Activated B cell treated with CpG ODN at 0.5 μM for 24 hours (primary cell): Measurements from ENCODE around the gene IMMT. TPM values are rescaled to one million over a fixed set of nuclear protein-coding genes. Genes with fewer than 3 reads are reported as not detected.

Experiments
- ATAC-seq: fragments of 200-7000 bp; cut with Tn5 transposase; one replicate; pipeline ENCODE4 v1.10.0; 2021; ENCODE audit warnings: low read depth, mild to moderate bottlenecking, moderate library complexity
- CTCF ChIA-PET: fragments of 350-600 bp; sonication (Branson Sonifier 250); formaldehyde crosslinking; loops from one replicate; lab custom pipeline; 2021; ENCODE audit warnings: antibody characterized with exemption; lab: Charles Lee
- POLR2A ChIA-PET: fragments of 350-600 bp; sonication (Branson Sonifier 250); formaldehyde crosslinking; loops from one replicate; lab custom pipeline; 2021; ENCODE audit warnings: antibody characterized with exemption; lab: Charles Lee
- DNase-seq: peaks from one replicate; pipeline ENCODE4 v3.0.0; 2022
- H3K27ac Mint-ChIP-seq: one replicate; pipeline ENCODE4 v1.8.0; 2020; ENCODE audit warnings: mixed read lengths
- H3K27me3 Mint-ChIP-seq: one replicate; pipeline ENCODE4 v1.8.0; 2021; ENCODE audit warnings: mixed read lengths
- H3K36me3 Mint-ChIP-seq: one replicate; pipeline ENCODE4 v1.8.0; 2021; ENCODE audit warnings: low read depth, mixed read lengths
- H3K4me1 Mint-ChIP-seq: one replicate; pipeline ENCODE4 v1.8.0; 2021; ENCODE audit warnings: mixed read lengths
- H3K4me3 Mint-ChIP-seq: one replicate; pipeline ENCODE4 v1.8.0; 2020; ENCODE audit warnings: mild to moderate bottlenecking, mixed read lengths
- H3K9me3 Mint-ChIP-seq: one replicate; pipeline ENCODE4 v1.8.0; 2020; ENCODE audit warnings: mixed read lengths
- CTCF ChIP-seq: fragments of 200-600 bp; IDR thresholded peaks from one replicate; pipeline ENCODE4 v1.8.0; 2022; ENCODE audit warnings: antibody characterized with exemption, mild to moderate bottlenecking
- intact Hi-C: fragments of 100-400 bp; cut with micrococcal nuclease; formaldehyde crosslinking; loops from one replicate; pipeline ENCODE4 v1.15.1; 2024
- total RNA-seq: library from RNA; stranded (reverse); gene quantifications from 2 replicates; pipeline ENCODE4 v1.2.3, GENCODE V29; 2022

IMMT gene
- total RNA-seq, 1 donor from 2014 or later = 93.0 TPM

GRCh38 chr2:86218124-86218523 is 22.9 kb upstream of the IMMT start:
- ATAC-seq (no peak), DNase-seq (no peak)
- TF ChIP-seq CTCF = no peak
- Mint-ChIP-seq H3K9me3 (no peaks in the 10 kb centered on the region), H3K4me3 (no peak overlapping the region), H3K27ac (no peak overlapping the region), H3K27me3 (no peaks in the 10 kb centered on the region), H3K4me1 (peaks cover 4% of the 10 kb centered on the region), H3K36me3 (peaks cover 18% of the 10 kb centered on the region)
- ChIA-PET CTCF (no interaction called here), POLR2A (no interaction called here)
- intact Hi-C loops = no loop called here

- ChIA-PET CTCF (no interaction called here), POLR2A (no interaction called here)
- Mint-ChIP-seq H3K4me1 (peaks cover 6% of the 10 kb centered on the region), H3K4me3 (no peak overlapping the region), H3K27me3 (no peaks in the 10 kb centered on the region), H3K9me3 (no peaks in the 10 kb centered on the region), H3K27ac (no peak overlapping the region), H3K36me3 (peaks cover 26% of the 10 kb centered on the region)
- ATAC-seq (no peak), DNase-seq (no peak)
- intact Hi-C loops = no loop called here
- TF ChIP-seq CTCF = no peak
Measured at GRCh38 chr2:86216575-86217555, 21.6 kb upstream of the IMMT start.

GRCh38 chr2:86214503-86214832 is 19.2 kb upstream of the IMMT start:
- no peak overlapping the region for H3K27ac Mint-ChIP-seq
- CTCF ChIA-PET = no interaction called here

GRCh38 chr2:86213699-86214502 is 18.6 kb upstream of the IMMT start:
- ChIA-PET CTCF (no interaction called here), POLR2A (interaction anchor here (0.9 kb wide), 1 partner anchor 14 kb away, joined by 3 read pairs; no protein-coding TSS in a partner anchor)
- H3K27ac Mint-ChIP-seq = no peak overlapping the region
- H3K9me3 Mint-ChIP-seq = no peaks in the 10 kb centered on the region
- TF ChIP-seq CTCF = no peak
- intact Hi-C loops = no loop called here
- no peak overlapping the region for H3K4me3 Mint-ChIP-seq
- peaks cover 17% of the 10 kb centered on the region for H3K4me1 Mint-ChIP-seq
- ATAC-seq (no peak), DNase-seq (no peak)
- H3K36me3 Mint-ChIP-seq = peaks cover 50% of the 10 kb centered on the region
- H3K27me3 Mint-ChIP-seq = no peaks in the 10 kb centered on the region

More at GRCh38 chr2:86214503-86214832, 19.2 kb upstream of the IMMT start:
- H3K4me1 Mint-ChIP-seq = peaks cover 17% of the 10 kb centered on the region
- POLR2A ChIA-PET = interaction anchor here (0.6 kb wide), 1 partner anchor 1834 kb away, joined by 4 read pairs; no protein-coding TSS in a partner anchor
- no peak for TF ChIP-seq CTCF
- intact Hi-C loops = no loop called here
- no peaks in the 10 kb centered on the region for H3K9me3 Mint-ChIP-seq
- no peaks in the 10 kb centered on the region for H3K27me3 Mint-ChIP-seq
- DNase-seq (no peak), ATAC-seq (no peak)
- H3K36me3 Mint-ChIP-seq = peaks cover 46% of the 10 kb centered on the region
- no peak overlapping the region for H3K4me3 Mint-ChIP-seq

- H3K36me3 Mint-ChIP-seq = peaks cover 58% of the 10 kb centered on the region
- POLR2A ChIA-PET = interaction anchor here (0.9 kb wide), 1 partner anchor 13 kb away, joined by 3 read pairs; no protein-coding TSS in a partner anchor
- no peaks in the 10 kb centered on the region for H3K27me3 Mint-ChIP-seq
- peaks cover 17% of the 10 kb centered on the region for H3K4me1 Mint-ChIP-seq
- DNase-seq = no peak
- H3K27ac Mint-ChIP-seq = no peak overlapping the region
- H3K4me3 Mint-ChIP-seq = no peak overlapping the region
- H3K9me3 Mint-ChIP-seq = no peaks in the 10 kb centered on the region
- intact Hi-C loops = no loop called here
- CTCF ChIA-PET = no interaction called here
- no peak for ATAC-seq
- no peak for TF ChIP-seq CTCF
Measured at GRCh38 chr2:86213056-86213455, 17.8 kb upstream of the IMMT start.
